ENCODE measurements around the gene ADAMTSL1. TPM values are rescaled to one million over a fixed set of nuclear protein-coding genes. Genes with fewer than 3 reads are reported as not detected.

The ADAMTSL1 gene
- total and polyA plus RNA-seq, 2 donors from 2014 or later = 3.0 to 27.3 TPM

GRCh38 chr9:18723366-18723765 lies 249.4 kb downstream of the ADAMTSL1 start:
- Histone ChIP-seq H3K9ac (ENCODE audit: low read length in 3 of 3) (no peak overlapping the region), H3K36me3 (ENCODE audit: control insufficient read depth in 2 of 3, insufficient read depth in 3 of 3, low read length in 3 of 3) (no peaks in the 10 kb centered on the region), H3K27me3 (ENCODE audit: control insufficient read depth, insufficient read depth, low read length) (no peaks in the 10 kb centered on the region), H3K4me1 (ENCODE audit: control insufficient read depth in 2 of 3, insufficient read depth in 2 of 3, low read depth in 1 of 3, low read length in 3 of 3) (peaks cover 0 to 7% (median 0%) of the 10 kb centered on the region in 3 donors), H3K4me3 (ENCODE audit: low read length in 3 of 3) (no peak overlapping the region), H3K27ac (ENCODE audit: low read depth in 2 of 2, low read length in 2 of 2) (no peak overlapping the region), H3K9me3 (ENCODE audit: control insufficient read depth in 2 of 3, insufficient read depth in 1 of 3, low read length in 3 of 3) (no peaks in the 10 kb centered on the region)
- no peak for TF ChIP-seq CTCF (IDR thresholded peaks at IDR 0.05; ENCODE audit: borderline replicate concordance, extremely low read depth, insufficient read depth)
- DNase-seq = no peak
- no peak for FAIRE-seq
- intact Hi-C loops (cut with DNase I) = no loop called here

- H3K9me3 ChIP-seq (ENCODE audit: control insufficient read depth in 2 of 3, insufficient read depth in 1 of 3, low read length in 3 of 3) = no peaks in the 10 kb centered on the region
- H3K27ac ChIP-seq (ENCODE audit: low read depth in 2 of 2, low read length in 2 of 2) = no peak overlapping the region
- H3K9ac ChIP-seq (ENCODE audit: low read length in 3 of 3) = no peak overlapping the region
- peak in 1 of 5 donors; percentile 58 for DNase-seq
- no peaks in the 10 kb centered on the region for H3K36me3 ChIP-seq (ENCODE audit: control insufficient read depth in 2 of 3, insufficient read depth in 3 of 3, low read length in 3 of 3)
- no peaks in the 10 kb centered on the region for H3K27me3 ChIP-seq (ENCODE audit: control insufficient read depth, insufficient read depth, low read length)
- H3K4me1 ChIP-seq (ENCODE audit: control insufficient read depth in 2 of 3, insufficient read depth in 2 of 3, low read depth in 1 of 3, low read length in 3 of 3) = peaks cover 0 to 2% (median 0%) of the 10 kb centered on the region in 3 donors
- H3K4me3 ChIP-seq (ENCODE audit: low read length in 3 of 3) = no peak overlapping the region
- intact Hi-C loops (cut with DNase I) = no loop called here
- no peak for TF ChIP-seq CTCF (IDR thresholded peaks at IDR 0.05; ENCODE audit: borderline replicate concordance, extremely low read depth, insufficient read depth)
- FAIRE-seq = no peak
These were observed 252.6 kb downstream of the ADAMTSL1 start for GRCh38 chr9:18726546-18726945.

GRCh38 chr9:18727904-18728303 lies 254.0 kb downstream of the ADAMTSL1 start:
- FAIRE-seq = no peak

More at GRCh38 chr9:18727904-18728303, 254.0 kb downstream of the ADAMTSL1 start:
- DNase-seq = no peak
- Histone ChIP-seq H3K27ac (ENCODE audit: low read depth in 2 of 2, low read length in 2 of 2) (no peak overlapping the region), H3K9me3 (ENCODE audit: control insufficient read depth in 2 of 3, insufficient read depth in 1 of 3, low read length in 3 of 3) (no peaks in the 10 kb centered on the region), H3K27me3 (ENCODE audit: control insufficient read depth, insufficient read depth, low read length) (no peaks in the 10 kb centered on the region), H3K4me3 (ENCODE audit: low read length in 3 of 3) (no peak overlapping the region), H3K4me1 (ENCODE audit: control insufficient read depth in 2 of 3, insufficient read depth in 2 of 3, low read depth in 1 of 3, low read length in 3 of 3) (peaks cover 0 to 2% (median 0%) of the 10 kb centered on the region in 3 donors), H3K9ac (ENCODE audit: low read length in 3 of 3) (no peak overlapping the region), H3K36me3 (ENCODE audit: control insufficient read depth in 2 of 3, insufficient read depth in 3 of 3, low read length in 3 of 3) (no peaks in the 10 kb centered on the region)
- TF ChIP-seq CTCF (IDR thresholded peaks at IDR 0.05; ENCODE audit: borderline replicate concordance, extremely low read depth, insufficient read depth) = no peak
- intact Hi-C loops (cut with DNase I) = no loop called here
